ENCODE data around the gene TTC12.

DNA sequence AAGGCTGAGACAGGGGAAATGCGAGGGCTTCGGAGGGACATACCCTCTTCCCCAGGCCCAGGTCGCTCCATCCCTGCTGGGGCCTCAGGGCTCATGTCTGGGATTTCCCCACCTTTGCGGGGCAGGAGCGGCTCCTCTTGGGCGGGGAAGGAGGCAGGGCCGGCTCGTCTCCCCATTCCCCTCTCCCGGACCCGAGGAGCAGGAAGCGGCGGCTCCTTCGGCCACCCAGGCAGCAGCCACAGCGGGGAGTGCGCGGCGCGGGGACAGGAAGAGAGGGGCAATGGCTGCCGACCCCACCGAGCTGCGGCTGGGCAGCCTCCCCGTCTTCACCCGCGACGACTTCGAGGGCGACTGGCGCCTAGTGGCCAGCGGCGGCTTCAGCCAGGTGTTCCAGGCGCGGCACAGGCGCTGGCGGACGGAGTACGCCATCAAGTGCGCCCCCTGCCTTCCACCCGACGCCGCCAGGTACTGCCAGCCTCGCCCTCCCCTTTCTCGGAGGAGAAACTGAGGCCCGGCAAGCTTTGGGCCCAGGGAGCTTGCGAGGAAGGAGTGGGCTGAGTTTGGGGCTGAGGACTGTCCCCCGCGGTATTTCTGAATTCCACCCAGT, 73.3 kb downstream of the TTC12 start, which contains the start of gene ANKK1:
- TF ChIP-seq CTCF (IDR thresholded peaks at IDR 0.05 in 2 of 3, conservative IDR thresholded peaks at IDR 0.05 in 1 of 3; ENCODE audit: insufficient read depth in 2 of 3, low read depth in 1 of 3, low read length in 3 of 3) = peak; percentile 44 to 79 (median 47)
- no peak for TF ChIP-seq TCF7L2 (IDR thresholded peaks at IDR 0.05; ENCODE audit: low read depth, low read length)
- TF ChIP-seq USF1 (CRISPR knock-in tag; IDR thresholded peaks at IDR 0.05) = no peak
- no peak for TF ChIP-seq POLR2AphosphoS5 (IDR thresholded peaks at IDR 0.05; ENCODE audit: control insufficient read depth, insufficient read depth, low read depth, low read length)
- no peak for TF ChIP-seq ZNF324 (CRISPR knock-in tag; IDR thresholded peaks at IDR 0.05)
- TF ChIP-seq, protein P1, sequence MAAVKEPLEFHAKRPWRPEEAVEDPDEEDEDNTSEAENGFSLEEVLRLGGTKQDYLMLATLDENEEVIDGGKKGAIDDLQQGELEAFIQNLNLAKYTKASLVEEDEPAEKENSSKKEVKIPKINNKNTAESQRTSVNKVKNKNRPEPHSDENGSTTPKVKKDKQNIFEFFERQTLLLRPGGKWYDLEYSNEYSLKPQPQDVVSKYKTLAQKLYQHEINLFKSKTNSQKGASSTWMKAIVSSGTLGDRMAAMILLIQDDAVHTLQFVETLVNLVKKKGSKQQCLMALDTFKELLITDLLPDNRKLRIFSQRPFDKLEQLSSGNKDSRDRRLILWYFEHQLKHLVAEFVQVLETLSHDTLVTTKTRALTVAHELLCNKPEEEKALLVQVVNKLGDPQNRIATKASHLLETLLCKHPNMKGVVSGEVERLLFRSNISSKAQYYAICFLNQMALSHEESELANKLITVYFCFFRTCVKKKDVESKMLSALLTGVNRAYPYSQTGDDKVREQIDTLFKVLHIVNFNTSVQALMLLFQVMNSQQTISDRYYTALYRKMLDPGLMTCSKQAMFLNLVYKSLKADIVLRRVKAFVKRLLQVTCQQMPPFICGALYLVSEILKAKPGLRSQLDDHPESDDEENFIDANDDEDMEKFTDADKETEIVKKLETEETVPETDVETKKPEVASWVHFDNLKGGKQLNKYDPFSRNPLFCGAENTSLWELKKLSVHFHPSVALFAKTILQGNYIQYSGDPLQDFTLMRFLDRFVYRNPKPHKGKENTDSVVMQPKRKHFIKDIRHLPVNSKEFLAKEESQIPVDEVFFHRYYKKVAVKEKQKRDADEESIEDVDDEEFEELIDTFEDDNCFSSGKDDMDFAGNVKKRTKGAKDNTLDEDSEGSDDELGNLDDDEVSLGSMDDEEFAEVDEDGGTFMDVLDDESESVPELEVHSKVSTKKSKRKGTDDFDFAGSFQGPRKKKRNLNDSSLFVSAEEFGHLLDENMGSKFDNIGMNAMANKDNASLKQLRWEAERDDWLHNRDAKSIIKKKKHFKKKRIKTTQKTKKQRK (IDR thresholded peaks at IDR 0.05; ENCODE audit: borderline replicate concordance, low read depth, low read length) = no peak
- no peak for TF ChIP-seq POLR2A (conservative IDR thresholded peaks at IDR 0.05)
- no peak for TF ChIP-seq MAX (CRISPR knock-in tag; IDR thresholded peaks at IDR 0.05)
- TF ChIP-seq EZH2 (IDR thresholded peaks at IDR 0.05; ENCODE audit: borderline replicate concordance, low read depth, low read length) = no peak
